ENCODE measurements around the gene SYNE2.

Gene SYNE2

DNA sequence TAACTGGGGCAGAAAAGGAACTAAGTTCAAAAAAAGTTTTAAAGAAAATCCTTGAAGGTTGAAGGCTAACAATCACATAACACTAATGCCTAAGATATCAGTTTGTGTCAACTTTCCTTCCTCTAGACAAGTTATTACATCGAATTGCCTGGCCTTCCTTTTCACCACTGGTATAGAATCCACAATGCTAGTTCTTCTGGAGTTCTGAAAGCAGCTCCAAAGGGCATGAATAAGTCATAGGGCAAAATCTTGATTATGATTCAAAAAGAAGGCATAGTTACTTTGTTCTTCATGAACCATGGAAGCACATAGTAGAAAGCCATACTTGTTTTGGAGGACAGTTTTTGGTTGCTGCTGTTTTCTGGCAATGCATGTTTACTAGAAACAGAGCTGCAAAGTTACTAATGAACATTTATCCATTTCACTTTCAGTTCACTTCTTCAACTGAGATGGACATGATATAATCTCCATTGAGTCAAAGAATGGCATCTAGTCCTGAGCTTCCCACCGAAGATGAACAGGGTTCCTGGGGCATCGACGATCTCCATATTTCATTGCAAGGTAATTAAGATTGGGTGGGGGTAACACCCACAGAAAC is 56.0 kb downstream of the SYNE2 start:
- no peak for DNase-seq (ENCODE audit: low spot score)

GRCh38 chr14:63909984-63910383 is 57.2 kb downstream of the SYNE2 start:
- DNase-seq (ENCODE audit: low spot score), result no peak

- no peak for DNase-seq (ENCODE audit: low spot score)
These were observed 58.0 kb downstream of the SYNE2 start for GRCh38 chr14:63910583-63911363.

DNA sequence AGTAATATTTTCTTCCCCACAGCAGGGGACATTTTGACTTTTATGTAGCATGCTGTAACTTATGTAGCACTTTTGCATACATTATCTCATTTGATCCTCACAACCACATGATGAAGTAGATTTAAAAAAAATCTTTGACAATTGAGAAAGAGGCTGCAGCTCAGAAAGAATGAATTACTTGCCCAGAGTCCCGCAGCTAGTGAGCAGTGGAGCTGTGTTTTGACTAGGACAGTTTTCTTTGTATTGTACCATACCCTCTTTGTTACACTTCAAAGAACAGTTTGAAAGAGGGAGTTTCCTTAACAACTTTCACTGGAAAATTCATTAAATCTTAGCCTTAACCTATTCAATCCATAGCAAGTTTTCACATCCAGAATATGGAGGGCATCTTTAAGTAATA is 58.6 kb downstream of the SYNE2 start:
- no peak for DNase-seq (ENCODE audit: low spot score)

DNA sequence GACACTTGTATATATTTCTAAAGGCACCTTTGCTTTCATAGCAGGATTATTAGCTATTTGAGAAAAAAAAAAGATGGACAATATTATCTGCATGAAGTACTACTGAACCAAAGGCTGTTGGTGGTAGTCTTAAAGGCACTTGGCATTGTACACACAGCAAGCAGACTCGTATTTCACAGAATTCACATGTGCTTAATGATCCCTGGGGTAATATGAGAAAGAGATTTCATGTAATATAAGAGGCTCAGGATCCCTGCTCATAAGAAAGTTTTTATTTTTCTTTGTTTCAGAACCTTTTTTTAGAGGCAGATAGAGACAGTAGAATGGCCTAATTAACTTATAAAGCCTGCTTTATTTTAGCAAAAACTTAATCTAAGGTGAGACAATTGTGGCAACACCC is 59.5 kb downstream of the SYNE2 start:
- no peak for DNase-seq (ENCODE audit: low spot score)

DNA sequence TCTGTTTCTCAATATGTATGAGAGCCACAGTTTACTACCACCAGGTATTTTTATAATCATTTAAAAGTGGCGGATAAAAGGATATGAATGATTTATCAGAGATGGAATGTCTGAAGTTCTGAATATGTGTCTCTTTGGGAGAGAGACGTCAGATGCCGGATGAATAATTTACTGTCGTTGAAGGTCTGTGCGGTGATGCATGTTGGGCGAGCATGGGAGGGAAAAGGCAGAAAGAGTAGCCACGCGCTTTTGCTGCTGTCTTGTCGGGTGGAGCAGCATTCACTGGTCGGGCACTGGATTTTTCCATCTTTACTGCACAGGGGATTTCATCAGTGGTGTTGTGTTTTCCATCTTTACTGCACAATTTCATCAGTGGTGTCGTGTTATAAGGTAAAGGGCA is 65.6 kb downstream of the SYNE2 start:
- DNase-seq (ENCODE audit: low spot score), result no peak

DNA sequence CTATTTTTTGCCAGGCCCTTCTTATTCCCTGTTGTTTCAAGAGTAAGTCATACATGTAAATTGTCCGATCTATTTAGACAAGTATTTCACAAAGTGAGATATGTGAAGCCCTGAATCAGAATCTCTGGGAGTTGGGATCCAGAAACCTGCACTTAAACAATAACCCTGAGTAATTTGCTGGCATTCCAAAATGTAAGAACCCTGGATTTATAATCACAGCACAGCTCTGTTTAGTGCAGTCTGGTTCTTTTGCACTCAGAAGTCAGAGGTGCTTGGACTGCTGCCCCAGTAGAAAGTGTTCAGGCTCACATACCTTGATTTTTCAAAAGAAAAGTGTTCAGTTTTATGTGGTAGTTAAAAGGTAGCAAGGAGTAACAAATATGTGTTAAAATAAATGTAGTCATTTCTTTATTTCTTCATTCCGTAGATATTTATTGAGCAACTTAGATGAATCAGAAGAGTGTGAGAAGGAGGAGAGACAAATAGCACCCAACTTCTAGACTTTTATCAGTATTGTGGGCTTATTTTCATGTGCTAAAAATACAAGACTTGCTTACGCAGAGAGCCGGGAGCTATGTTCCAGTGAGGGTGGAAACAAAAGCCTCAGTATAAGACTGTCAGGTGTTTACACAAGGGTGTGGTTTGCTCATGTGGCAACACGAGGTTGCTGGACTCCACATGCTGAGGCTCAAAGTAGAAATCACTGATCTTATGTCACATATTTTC is 70.1 kb downstream of the SYNE2 start:
- DNase-seq (ENCODE audit: low spot score), result no peak

GRCh38 chr14:63923422-63923752 is 70.6 kb downstream of the SYNE2 start:
- DNase-seq (ENCODE audit: low spot score), result no peak

GRCh38 chr14:63924375-63924774 is 71.6 kb downstream of the SYNE2 start:
- DNase-seq (ENCODE audit: low spot score), result no peak

- no peak for DNase-seq (ENCODE audit: low spot score)
These were observed 73.8 kb downstream of the SYNE2 start for GRCh38 chr14:63926641-63927040.

GRCh38 chr14:63928744-63929174 is 76.0 kb downstream of the SYNE2 start:
- DNase-seq (ENCODE audit: low spot score), result no peak

GRCh38 chr14:63933110-63933509 is 80.3 kb downstream of the SYNE2 start:
- DNase-seq (ENCODE audit: low spot score), result no peak

DNA sequence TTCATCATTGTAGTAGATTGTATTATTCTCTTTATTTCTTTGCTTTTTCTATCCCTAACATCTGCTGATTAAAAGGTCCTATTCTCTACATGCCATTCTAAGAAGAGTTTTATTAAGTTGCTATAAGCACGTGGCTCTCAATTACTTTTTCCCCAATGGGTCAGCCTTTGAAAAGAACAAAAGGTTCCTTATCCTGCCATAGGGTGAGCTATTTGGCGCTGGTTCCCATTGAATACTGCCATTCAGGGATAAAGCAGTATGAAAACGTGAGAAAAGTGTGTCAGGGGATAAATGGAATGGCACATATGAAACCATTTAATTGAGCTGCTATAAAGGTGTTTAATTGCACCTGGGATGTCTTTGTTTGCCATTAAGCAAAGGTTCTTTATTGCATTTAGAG is 80.9 kb downstream of the SYNE2 start:
- no peak for DNase-seq (ENCODE audit: low spot score)

- DNase-seq (ENCODE audit: low spot score), result no peak
These were observed 85.6 kb downstream of the SYNE2 start for GRCh38 chr14:63938198-63939005.

- DNase-seq (ENCODE audit: low spot score), result no peak
These were observed 86.1 kb downstream of the SYNE2 start for GRCh38 chr14:63939006-63939270.

- DNase-seq (ENCODE audit: low spot score), result no peak
These were observed 87.6 kb downstream of the SYNE2 start for GRCh38 chr14:63940387-63940786.

- no peak for DNase-seq (ENCODE audit: low spot score)
These were observed 88.2 kb downstream of the SYNE2 start for GRCh38 chr14:63941023-63941422.

DNA sequence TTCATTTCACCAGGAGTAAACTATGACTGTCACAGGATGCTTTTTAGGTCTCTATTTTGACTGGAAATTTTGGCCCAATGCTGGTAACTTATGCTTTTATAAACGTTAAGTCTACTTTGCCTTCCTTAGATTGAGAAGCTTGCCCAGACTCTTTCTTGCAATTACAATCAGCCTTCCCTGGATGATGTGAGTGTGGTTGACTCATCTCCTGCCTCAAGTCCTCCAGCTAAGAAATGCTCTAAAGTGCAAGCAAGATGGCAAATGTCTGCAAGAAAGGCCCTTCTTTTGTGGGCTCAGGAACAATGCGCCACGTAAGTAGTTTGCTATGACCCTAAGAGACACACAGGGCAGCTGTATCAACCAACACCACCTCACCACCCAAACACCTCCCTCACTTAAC is 96.9 kb downstream of the SYNE2 start:
- DNase-seq (ENCODE audit: low spot score), result no peak

DNA sequence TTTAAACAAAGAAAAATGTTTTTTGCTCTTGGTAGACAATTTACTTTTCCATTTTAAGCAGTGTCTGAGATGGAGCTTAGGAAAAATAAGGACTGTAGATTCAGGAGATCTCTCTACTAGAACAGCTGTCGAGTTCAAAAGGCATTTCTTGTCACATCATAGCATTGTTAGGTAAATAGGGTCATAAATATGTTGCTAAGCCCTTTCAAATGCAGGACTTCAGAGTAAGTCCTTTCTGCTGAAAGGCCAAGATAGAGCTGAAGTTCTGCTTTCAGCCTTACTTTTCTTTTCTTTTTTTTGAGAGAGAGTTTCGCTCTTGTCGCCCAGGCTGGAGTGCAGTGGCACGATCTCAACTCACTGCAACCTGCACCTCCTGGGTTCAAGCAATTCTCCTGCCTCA is 98.2 kb downstream of the SYNE2 start:
- DNase-seq (ENCODE audit: low spot score), result no peak

DNA sequence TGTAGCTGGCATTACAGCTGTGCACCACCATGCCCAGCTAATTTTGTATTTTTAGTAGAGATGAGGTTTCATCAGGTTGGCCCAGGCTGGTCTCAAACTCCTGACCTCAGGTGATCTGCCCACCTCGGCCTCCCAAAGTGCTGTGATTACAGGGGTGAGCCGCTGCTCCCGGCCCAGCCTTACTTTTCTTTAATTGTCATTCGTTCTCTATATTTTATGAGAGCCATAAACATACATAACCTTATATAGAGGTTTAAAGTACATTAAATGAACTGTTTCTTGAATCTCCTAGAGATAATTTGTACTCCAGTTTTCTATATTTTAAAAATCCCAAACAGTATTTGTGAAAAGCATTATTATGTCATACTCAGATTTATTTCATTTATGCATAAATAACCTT is 98.6 kb downstream of the SYNE2 start:
- DNase-seq (ENCODE audit: low spot score), result no peak

DNA sequence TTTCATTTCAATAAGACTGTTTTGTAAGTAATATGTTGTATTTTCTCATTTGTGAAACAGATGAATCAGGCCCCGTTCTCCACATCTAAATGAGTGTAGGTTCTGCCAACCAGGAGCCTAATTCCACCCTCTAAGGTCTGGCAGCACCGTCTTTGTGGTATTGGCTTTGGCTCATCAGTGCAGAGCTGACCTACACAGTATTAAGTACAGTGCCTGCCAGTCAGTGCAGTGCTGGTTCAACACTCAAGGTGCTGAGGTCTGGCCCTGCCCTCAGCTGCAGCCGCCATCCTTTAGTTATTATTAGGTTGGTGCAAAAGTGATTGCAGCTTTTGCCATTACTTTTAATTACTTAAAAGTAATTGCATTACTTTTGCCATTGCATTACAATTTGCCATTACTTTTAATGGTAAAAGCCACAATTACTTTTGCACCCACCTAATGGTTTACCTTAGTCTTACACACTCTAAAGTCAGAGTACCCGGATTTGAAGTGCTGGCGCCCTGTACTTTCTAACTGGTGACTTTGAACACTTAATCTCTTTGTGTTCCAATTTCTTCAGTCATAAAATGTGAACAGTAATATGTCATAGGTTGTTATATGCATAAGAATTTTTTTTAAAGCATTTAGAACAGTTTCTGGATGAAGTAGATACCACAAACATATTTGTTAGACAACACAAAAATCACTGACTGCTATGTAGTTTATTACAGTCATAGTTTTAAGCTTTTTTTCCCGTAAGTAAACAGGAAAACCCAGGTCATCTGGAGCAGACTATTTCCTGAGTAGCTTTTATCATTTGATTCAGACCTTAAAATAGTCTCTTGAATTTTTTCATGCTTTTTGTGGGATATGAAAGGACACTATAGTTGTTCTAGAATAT is 99.5 kb downstream of the SYNE2 start:
- no peak for DNase-seq (ENCODE audit: low spot score)

DNA sequence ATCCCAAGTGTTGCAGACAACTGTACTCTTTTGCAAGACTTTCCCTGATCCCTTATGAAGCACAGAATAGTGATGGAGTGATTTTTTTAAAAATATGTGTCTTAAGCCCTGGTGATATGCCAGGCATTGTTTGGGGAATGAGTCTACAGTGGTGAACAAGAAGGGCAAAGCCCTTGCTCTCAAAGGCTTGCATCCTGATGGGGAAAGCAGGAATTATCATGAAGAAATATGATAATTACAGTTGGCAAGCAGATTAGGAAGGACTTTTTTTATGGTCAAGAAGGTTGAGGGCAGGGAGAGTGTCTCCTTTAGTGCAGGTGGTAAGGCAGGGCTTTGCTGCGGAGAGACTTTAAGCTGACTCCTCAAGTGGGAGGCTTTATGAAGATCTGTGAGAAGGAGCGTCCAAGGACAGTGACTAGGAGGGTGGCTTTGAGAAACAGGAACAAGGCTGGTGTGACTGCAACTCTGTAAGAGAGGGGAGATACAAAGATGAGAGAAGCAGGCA is 100.2 kb downstream of the SYNE2 start:
- no peak for DNase-seq (ENCODE audit: low spot score)

Measured in Ammon's horn (tissue), 1 donor.